Measurements from ENCODE around the gene STPG1.

Gene STPG1

GRCh38 chr1:24337455-24337854 lies 76.1 kb downstream of the STPG1 start:
- TF ChIP-seq SIN3A (IDR thresholded peaks at IDR 0.05; ENCODE audit: borderline replicate concordance, insufficient read depth, low read length) (no peak), REST (IDR thresholded peaks at IDR 0.05; ENCODE audit: insufficient read depth in 1 of 2, low read depth in 2 of 2, low read length in 2 of 2) (no peak), FOXP2 (optimal IDR thresholded peaks at IDR 0.05; ENCODE audit: borderline replicate concordance, extremely low read depth, extremely low read length, insufficient read depth) (no peak), TAF1 (IDR thresholded peaks at IDR 0.05; ENCODE audit: borderline replicate concordance, insufficient read depth, low read length) (no peak), POLR2AphosphoS5 (IDR thresholded peaks at IDR 0.05; ENCODE audit: low read depth, low read length) (no peak)

DNA sequence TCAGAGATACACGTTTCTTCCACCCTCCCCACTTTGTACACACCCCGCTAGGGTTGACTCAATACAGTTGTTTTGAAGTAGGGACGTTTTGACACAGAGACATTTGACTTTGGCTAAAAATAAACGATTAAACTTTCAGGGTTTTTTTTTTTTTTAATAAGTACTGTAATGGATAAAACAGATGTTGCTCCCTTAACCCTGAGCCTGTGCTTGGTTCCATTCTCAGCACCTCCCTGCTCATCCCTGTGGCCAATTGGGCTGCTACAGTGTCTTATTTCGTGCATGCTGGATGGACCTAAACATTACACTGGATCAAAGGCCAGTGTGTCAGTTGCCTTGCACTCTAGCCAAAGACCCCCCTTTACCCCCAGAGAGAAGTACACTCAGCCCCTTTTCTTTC lies 77.5 kb downstream of the STPG1 start:
- no peak for TF ChIP-seq POLR2AphosphoS5 (IDR thresholded peaks at IDR 0.05; ENCODE audit: low read depth, low read length)
- TF ChIP-seq REST (IDR thresholded peaks at IDR 0.05; ENCODE audit: insufficient read depth in 1 of 2, low read depth in 2 of 2, low read length in 2 of 2): no peak
- no peak for TF ChIP-seq TAF1 (IDR thresholded peaks at IDR 0.05; ENCODE audit: borderline replicate concordance, insufficient read depth, low read length)
- no peak for TF ChIP-seq SIN3A (IDR thresholded peaks at IDR 0.05; ENCODE audit: borderline replicate concordance, insufficient read depth, low read length)
- no peak for TF ChIP-seq FOXP2 (optimal IDR thresholded peaks at IDR 0.05; ENCODE audit: borderline replicate concordance, extremely low read depth, extremely low read length, insufficient read depth)

- TF ChIP-seq FOXP2 (optimal IDR thresholded peaks at IDR 0.05; ENCODE audit: borderline replicate concordance, extremely low read depth, extremely low read length, insufficient read depth) (no peak), POLR2AphosphoS5 (IDR thresholded peaks at IDR 0.05; ENCODE audit: low read depth, low read length) (no peak), REST (IDR thresholded peaks at IDR 0.05; ENCODE audit: insufficient read depth in 1 of 2, low read depth in 2 of 2, low read length in 2 of 2) (no peak), TAF1 (IDR thresholded peaks at IDR 0.05; ENCODE audit: borderline replicate concordance, insufficient read depth, low read length) (no peak), SIN3A (IDR thresholded peaks at IDR 0.05; ENCODE audit: borderline replicate concordance, insufficient read depth, low read length) (no peak)
Measured at GRCh38 chr1:24331961-24332673, 81.5 kb downstream of the STPG1 start.

DNA sequence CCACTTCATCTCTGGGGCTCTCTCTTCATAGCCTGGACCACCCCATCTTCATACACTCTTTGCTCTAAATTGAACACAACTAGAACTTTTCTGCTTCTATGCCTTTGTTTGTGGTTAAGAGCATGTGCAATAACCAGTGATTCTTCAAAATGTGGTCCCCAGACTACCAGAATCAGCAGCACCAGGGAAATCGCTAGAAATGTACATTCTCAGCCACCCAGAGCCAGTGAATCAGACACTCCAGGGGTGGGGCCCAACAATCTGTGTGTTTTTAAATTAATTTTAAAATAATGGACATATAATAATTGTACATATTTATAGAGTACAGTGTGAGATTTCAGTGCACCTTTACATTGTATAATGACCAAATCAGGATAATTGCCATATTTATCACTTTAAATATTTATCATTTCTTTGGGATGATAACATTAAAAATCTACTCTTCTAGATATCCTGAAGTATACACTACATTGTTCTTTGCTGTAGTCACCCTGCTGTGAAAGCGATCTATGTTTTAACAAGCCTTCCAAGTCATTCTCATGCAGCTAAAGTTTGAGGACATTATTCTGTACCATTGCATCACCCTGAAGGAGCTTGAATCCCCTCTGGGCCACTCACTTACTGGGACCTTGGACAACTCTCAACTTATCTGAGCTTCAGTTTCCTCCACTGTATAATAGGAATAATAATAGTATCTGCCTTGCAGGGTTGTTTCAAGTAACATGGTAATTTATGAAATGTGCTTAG lies 83.6 kb downstream of the STPG1 start:
- TF ChIP-seq REST (IDR thresholded peaks at IDR 0.05; ENCODE audit: insufficient read depth in 1 of 2, low read depth in 2 of 2, low read length in 2 of 2): no peak
- no peak for TF ChIP-seq FOXP2 (optimal IDR thresholded peaks at IDR 0.05; ENCODE audit: borderline replicate concordance, extremely low read depth, extremely low read length, insufficient read depth)
- TF ChIP-seq TAF1 (IDR thresholded peaks at IDR 0.05; ENCODE audit: borderline replicate concordance, insufficient read depth, low read length): no peak
- no peak for TF ChIP-seq SIN3A (IDR thresholded peaks at IDR 0.05; ENCODE audit: borderline replicate concordance, insufficient read depth, low read length)
- TF ChIP-seq POLR2AphosphoS5 (IDR thresholded peaks at IDR 0.05; ENCODE audit: low read depth, low read length): no peak
